Activated CD4-positive, alpha-beta T cell treated with anti-CD3 and anti-CD28 coated beads, Interleukin-2, amount 50 U/mL, for 1 hour (primary cell): ENCODE data around the gene COL4A3.

Experiments
- DNase-seq: peaks from one replicate; pipeline ENCODE4 v3.0.0-alpha.2; 2020

The COL4A3 gene

DNA sequence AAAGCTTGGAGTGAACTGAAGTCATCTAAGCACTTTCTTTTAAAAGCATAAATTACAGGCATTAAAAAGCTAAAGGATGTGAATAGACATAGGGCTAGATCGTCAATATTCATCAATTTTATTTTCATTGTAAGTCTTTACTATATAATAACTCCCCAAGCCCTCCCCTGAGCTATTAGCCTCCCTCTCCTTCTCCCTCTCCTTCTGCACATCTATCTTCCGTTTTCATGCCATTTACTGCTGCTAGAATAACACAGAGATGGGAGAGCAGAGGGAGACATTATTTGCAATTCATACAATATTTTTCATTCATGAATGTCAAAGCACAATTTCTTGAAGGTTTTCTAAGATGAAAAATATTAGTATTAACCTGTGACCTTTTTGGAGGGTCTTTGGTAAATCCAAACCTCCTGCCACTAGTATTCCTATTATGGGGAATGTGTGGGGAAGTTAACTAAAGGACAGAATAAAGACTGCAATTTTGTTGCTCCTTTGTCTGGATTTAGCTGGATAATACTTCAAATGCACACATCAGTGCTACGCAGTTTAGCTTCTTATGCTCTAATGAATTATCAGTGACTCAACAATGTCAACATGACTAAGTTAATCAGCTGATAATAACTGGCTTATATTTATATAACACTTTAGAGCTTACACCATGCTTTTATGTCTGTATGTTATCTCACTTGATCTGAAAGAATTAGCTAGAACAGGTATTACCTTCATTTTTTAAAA lies 132.4 kb downstream of the COL4A3 start:
- no peak for DNase-seq

DNA sequence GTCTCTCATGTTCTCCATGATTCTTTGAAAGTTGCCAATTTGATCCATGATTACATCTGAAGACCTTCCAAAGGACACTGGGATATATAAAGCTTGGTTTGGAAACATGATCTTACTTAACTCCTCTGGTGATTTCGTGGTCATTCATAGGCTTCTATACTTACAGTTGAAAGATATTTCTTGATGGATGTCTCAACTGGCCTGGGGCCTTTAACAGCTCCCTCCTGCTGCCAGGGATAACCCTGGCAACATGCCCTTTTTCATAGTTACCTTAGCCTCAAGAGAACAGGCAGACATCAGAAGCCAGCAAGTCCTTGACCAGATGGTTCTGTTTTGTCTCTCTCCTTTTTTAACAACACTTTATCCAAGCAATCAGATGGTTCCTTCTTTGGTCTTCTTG lies 137.1 kb downstream of the COL4A3 start:
- no peak for DNase-seq

DNA sequence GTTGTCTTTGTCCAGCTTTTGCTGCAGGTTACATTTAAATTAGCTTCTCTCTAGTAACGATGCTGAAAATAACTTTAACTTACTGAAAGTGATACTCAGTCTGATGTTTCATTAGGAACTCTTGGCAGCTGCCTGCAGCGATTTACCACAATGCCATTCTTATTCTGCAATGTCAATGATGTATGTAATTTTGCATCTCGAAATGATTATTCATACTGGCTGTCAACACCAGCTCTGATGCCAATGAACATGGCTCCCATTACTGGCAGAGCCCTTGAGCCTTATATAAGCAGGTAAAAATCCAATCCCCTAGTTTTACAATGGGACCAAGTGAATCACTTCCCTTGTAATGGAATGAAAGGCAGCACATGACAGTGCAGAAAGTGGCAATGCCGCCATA lies 144.4 kb downstream of the COL4A3 start:
- DNase-seq: no peak

DNA sequence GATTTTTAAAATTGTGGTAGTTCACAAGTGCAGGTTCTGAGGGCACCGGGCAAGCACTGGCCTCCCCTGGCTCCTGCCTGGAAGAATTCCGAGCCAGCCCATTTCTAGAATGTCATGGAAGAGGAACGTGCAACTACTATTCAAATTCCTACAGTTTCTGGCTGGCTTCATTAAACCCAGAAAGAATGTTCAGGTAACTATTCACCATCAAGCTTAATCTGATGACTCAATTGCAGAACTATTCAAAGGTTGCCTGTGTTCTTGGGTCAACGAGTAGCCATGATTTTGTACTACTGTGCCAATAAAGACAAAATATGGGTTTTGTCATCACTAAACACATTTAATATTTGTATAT lies 146.3 kb downstream of the COL4A3 start:
- no peak for DNase-seq

DNA sequence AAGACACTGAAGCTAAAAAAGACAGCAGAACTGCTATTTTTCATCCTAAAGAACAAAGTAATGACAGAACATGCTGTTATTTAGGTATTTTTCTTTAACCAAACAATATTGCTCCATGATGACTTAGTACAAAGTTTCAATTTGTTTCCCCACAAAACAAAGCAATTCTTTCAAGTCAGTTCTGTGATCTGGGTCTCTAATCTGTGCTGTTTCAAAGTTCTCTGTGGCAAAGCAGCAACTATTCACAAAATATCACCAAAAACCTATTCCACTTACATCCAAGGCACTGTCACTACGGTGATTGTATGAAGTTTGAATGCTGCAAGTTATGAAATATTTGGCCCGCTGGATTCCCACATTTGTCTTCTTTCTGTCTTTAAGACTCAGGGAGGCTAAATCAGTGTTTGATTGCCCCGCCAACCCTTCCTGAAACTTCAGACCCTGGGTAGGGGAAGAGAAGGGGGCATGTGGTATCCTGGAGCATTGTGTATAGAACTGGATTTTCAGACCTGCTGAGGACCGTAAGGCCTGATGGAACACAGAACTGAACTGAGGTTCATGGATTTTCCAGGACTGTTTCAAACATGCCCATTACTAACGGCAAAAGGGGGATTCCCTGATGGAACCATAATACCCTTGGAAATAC lies 147.6 kb downstream of the COL4A3 start:
- no peak for DNase-seq

DNA sequence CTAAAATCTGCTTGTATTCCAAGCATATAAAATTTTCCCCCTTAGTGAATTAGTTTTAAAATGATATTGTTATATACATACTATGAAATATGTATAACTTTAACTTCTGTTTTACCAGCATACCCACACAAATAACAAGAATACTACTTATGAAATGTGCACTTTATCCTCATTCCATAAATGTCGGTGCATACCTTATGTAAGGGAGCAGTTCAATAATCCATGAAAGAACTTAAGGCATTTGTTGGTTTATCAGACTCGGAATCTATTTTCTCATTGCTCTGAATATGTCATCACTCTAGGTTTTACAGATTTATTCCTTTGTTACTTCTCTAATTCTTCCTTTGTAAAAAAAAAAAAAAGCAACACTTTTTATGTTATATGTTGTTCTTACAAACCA lies 148.2 kb downstream of the COL4A3 start:
- DNase-seq: no peak

DNA sequence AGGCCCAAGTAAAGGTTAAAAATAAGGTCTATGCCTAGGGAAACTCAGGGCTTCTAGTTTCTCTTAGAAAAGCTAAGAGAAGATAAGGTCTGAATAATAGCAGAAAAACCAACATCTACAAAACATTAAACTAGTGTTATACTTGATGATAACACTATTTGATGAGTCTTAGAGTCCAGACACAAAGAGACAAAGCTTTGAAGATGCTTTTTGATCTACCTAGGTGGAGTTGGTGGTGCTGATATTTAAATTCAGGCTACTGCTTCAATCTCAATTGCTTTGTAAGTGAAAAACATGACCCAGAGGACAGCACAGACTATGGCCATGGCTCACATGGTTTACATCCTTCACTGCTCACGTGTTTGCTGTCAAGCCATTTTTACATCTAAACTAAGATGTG lies 148.9 kb downstream of the COL4A3 start:
- no peak for DNase-seq

DNA sequence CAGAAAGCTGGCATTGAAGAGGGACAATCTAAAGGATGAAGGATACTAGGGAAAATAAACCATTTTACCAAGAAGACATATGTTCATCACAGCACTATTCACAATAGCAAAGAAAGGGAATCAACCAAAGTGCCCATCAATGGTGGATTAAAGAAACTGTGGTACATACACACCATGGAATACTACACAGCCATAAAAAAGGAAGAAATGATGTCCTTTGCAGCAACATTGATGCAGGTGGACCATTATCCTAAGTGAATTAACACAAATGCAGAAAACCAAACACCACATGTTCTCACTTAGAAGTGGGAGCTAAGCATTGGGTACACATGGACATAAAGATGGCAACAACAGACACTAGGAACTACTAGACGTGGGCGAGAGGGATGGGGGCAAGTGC lies 153.4 kb downstream of the COL4A3 start:
- DNase-seq: no peak

DNA sequence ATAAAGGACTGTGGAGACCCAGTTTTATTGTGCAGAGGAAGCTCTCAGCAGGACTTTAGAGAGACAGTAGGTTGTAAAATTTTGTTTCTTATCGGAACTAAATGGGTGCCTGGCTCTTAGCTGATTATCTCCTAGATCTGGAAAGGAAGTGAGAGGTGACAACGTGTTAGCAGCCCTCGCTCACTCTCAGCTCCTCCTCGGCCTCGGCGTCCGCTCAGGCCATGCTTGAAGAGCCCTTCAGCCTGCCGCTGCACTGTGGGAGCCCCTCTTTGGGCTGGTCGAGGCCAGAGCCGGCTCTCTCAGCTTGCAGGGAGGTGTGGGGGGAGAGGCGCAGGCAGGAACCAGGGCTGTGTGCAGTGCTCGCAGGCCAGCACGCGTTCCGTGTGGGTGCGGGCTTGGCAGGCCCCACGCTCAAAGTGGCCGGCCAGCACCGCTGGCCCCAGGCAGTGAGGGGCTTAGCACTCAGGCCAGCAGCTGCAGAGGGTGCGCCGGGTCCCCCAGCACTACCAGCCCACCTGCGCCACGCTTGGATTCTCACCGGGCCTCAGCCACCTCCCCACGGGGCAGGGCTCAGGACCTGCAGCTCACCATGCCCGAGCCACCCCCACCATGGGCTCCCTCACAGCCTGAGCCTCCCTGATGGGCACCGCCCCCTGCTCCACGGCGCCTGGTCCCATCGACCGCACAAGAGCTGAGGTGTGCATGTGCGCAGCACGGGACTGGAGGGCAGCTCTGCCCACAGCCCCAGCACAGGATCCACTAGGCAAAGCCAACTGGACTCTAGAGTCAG lies 156.1 kb downstream of the COL4A3 start:
- no peak for DNase-seq

DNA sequence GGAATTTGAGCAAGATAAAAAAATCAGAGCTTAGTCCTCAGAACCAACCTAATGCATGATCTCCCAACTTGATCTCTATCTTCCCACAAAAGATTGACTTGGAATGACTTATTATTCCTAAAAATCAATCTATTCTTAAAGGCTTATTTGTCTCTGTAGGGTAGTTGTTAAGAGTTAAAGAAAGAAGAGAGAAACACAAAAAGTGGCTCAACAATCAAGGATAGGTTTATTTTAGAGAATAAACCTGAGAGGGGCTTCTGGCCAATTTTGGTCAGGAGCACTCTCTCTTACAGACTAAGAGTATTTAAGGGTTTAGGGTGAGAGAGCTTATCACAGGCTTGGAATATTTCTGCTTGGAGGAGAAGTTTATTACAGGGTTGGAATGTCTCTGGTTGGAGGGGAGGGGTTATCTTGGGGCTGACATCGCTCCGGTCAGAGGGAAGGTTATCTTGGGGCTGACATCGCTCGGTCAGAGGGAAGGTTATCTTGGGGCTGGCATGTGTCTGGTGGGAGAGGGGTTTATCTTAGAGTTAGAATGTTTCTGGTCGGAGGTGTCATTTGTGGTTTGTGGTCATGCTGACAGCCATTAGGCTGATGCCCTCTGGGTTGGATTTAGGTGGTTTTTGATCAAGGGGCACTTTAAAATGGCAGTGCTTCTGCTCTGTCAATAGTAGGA lies 158.2 kb downstream of the COL4A3 start:
- DNase-seq: no peak

DNA sequence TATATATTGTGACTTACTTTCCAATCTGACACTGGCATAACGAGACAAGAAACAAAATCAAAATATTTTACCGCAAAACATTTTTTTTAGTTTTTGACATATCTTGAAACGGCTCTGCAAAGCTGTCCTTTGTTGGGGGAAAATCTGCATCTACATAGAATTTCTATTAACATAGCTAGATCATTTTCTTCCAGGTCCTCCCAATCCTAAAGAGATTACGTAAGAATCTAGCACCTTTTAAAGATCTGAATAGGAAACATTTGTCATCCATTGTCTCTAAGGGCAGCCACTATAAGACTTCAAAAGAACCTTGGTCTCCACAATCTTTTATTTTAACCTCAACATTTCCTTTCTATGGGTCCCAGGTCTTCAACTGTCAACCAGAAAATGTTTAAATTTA lies 159.4 kb downstream of the COL4A3 start:
- DNase-seq: no peak

DNA sequence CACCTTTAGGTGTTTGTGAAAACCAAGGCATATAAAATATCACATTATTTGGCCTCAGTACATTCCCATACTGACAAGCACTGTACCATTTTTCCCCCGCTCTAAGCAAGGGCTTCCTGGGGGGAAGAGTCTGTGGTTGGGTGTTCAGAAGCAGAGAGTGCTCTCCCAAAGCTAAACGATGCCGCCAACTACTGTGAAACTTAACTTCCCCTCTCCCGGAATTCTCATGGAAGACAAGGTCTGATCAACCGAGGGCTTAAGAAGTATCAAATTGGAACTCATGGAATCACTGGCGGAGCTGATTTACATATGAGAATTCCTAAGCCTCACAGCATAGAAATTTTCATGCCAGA lies 160.2 kb downstream of the COL4A3 start:
- DNase-seq: no peak

DNA sequence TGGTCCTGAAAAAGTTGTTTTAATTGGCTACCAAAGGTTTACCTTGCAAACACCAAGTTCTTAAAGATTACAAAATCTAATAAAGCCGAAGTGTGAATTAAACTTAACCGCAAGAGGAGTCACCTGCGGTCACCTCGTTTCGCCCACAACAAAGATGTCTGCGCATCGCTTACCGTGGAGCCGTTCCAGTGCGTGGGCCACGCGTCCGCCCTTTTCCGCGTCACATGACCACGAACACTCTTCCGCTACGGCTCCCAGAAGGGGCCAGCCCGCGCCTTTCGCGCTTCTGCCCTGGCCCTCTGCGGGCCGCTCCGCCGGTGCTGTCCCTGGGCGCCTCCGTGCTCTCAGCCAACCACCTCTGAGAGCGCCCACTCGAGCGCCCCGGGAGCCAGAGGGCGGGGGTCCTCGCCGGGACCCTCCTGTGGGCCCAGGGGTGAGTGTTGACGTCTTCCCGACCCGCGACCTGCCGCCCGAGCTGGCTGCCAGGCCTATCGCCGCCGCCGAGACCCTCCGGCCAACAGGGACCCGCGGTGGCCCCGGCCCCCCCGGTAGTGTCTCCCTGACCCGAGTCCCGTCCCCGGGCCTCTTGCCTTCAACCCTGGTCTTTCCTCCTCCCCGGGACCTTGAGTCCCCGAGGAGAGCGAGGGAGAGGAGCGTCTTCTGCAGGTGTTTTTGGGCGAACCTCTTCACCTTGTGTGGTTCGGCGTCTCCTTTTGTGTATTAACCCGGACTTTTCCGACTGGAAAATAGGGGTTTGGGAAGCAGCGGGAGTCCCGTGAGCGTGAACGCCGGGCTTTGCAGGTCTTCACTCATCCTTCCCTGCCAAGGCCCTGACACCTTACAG lies 160.8 kb downstream of the COL4A3 start, which contains the start of gene MFF:
Gene MFF, plus strand, starts transcription at position 257 of the 844 bp plus-strand sequence. CDS start 5,415 bp downstream, outside the sequence.
- peak; percentile 93 for DNase-seq

DNA sequence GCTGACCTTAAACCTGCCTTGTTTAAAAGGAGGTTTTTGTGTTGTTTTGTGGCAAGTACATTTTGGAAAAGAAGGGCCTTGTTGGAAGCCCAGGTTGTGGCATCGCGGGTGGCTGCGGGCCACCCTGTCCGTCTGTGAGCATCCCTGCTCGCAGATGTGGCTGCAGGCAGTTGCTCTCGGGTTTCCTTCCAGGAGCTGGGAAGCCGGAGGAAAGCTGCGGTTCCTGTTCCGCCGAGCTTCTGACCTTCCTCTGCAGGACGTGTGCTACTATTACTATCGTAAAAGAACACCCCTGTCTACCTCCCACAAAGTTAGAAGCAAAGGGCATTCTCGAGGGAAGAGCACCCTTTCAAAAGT lies 161.4 kb downstream of the COL4A3 start:
- no peak for DNase-seq

DNA sequence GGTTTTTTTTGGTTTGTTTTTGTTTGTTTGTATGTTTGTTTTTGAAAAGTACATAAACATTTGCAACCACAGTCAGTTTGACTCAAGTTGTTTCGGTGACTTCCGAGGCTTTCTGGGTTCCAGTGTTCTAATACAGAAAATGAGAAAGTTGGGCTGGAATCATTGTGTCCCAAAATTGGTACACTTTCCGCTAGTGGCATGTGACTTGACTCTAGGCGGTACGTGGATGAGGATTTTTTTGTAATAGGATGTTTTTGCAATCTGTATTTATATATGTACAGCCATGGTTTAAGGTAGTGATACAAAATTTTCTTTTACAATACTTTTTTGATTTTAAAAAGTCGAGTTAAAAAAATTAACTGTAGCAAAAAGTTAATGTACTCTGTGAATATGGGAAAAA lies 162.4 kb downstream of the COL4A3 start:
- DNase-seq: no peak

DNA sequence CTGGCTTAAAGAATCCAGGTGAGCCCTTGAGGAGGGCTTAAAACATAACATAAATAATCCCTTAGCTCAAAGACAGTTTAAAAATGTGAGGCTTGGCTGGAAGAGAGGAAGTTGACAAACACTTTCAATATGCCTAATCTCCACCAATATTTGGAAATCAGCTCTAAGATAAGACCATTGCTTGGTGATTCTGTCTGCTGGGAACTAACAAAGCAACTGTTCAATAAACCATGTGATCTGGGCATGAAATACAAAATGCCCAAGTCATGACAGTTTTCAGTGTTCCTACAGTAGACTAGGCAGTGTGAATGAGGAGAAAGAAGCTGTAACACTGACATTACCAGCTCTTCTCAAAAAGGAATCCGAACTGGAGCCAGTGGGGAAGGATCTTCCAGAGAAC lies 171.3 kb downstream of the COL4A3 start:
- DNase-seq: no peak

DNA sequence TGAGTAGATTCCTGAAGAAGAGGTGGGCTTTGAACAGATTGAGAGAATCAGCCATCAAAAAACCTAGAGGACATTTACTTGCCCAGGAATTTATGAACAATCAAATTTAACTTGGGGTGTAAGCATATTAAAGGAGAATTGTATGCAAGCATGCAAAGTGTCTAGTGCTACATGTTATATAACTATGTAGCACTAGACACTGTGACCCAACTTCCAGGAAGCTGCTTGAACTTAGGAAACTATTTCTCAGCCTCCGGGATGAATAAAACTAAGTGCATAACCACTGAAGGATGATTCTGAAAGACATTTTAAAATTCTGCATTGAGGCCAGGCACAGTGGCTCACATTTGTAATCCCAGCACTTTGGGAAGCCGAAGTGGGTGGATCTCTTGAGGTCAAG lies 173.0 kb downstream of the COL4A3 start:
- DNase-seq: no peak

DNA sequence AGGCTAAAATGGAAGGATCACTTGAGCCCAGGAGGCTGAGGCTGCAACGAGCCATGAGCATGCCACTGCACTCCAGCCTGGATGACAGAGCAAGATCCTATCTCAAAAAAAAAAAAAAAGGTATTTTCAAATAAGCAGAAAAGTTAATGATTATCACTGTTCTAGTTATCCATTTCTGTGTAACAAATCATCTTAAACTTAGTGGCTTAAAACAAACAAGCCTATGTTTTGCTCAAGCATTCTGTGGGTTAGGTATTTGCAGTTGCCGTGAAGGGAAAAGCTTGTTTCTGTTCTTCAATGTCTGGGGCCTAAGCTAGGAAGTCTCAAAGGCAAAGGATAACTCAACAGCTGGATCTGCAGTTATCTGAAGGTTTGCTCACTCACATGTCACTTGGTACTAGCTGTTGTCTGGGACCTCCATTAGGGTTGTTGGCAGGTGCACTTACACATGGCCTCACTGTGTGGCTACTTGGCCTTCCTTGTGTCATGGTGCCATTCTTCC lies 174.7 kb downstream of the COL4A3 start:
- DNase-seq: no peak

DNA sequence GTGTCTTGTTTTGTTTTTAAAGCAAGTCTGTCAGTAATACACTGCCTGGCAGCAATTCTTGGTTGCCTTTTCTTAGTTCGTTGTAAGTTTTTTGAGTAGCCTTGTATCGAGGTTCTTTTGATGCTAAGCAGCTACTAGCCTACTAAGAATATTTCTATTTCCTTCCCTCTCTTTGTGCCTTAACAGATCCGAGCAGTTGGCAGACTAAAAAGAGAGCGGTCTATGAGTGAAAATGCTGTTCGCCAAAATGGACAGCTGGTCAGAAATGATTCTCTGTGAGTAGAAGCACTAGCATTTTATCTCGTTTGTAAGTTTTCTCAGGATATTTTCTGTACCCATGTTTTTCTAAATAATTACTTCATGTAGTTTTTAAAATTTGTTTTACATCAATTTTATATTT lies 175.7 kb downstream of the COL4A3 start:
- no peak for DNase-seq

DNA sequence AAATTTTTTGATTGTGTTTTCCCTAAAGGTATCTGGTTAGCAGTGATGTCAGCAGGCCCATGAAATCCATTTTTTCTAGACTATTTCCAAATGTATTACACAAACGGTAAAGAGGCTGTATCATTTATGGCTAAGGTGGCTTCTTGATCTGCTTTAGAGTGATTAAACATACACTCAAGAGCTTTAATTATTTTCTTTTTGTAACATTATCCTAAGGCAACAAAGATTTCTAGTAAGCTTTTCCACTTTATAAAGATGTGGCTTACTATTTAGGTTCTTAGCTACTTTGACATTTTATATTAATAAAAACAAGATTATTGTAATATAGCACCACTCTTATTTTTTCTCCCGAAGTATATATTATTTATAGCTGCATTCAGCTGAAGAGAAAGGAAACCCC lies 177.1 kb downstream of the COL4A3 start:
- DNase-seq: no peak

DNA sequence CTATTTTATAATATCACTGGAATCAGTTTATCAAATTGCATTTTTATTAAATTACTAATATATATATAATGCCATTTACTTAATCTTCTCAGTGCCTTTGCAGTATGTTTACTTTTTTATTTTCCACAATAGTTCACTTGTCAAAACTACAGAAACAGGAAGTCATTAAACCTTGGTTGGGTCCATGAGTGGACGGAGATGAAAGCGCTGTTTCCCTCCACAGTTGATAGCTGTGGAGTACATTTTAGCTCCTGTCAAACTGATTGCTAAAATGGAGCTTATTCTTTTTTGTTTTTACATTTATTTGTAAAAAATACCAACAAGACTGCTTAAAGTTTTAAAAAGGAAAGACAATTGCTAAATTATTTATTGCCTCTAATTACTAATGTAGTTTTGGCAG lies 179.8 kb downstream of the COL4A3 start:
- no peak for DNase-seq

DNA sequence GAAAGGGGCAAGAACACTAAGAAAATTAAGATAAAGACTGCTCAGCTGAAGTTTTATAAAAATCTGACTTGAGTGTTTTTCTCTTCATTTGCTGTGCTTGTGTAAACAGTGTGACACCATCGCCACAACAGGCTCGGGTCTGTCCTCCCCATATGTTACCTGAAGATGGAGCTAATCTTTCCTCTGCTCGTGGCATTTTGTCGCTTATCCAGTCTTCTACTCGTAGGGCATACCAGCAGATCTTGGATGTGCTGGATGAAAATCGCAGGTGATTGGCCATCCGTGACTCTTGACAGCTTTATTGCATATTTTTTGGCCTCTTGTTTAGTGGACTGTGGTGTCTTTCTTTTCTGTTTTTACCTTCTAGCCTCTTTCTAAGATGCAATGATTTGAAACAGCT lies 182.7 kb downstream of the COL4A3 start:
- DNase-seq: no peak

DNA sequence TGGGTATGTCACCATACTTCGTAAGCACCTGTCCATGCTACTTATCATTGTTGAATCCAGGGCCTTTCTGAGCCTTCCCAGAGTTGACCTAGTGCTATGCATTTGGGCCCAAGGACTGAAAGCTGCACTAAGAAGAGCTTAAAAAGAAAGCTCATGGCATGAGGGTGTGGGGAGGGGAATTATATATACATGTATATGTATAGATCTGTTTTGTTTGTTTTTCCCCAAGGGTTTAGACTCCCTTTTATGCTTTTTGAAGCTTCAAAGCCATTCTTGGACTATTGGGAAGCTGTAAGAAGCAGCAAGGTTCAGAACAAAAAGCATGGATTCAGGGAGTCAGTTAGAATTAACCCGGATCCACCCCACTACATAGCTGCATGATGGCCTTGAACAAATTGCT lies 183.9 kb downstream of the COL4A3 start:
- DNase-seq: no peak
